Stimulated activated CD4-positive, alpha-beta T cell treated with anti-CD3 and anti-CD28 coated beads, Interleukin-2, amount 100 ng/mL, for 48 hours (primary cell): ENCODE data around the gene PPP1R9A.

Experiments used
- DNase-seq, 2 donors: peaks; one replicate each; pipeline ENCODE4 v3.0.0-alpha.2; 2020

The PPP1R9A gene

DNA sequence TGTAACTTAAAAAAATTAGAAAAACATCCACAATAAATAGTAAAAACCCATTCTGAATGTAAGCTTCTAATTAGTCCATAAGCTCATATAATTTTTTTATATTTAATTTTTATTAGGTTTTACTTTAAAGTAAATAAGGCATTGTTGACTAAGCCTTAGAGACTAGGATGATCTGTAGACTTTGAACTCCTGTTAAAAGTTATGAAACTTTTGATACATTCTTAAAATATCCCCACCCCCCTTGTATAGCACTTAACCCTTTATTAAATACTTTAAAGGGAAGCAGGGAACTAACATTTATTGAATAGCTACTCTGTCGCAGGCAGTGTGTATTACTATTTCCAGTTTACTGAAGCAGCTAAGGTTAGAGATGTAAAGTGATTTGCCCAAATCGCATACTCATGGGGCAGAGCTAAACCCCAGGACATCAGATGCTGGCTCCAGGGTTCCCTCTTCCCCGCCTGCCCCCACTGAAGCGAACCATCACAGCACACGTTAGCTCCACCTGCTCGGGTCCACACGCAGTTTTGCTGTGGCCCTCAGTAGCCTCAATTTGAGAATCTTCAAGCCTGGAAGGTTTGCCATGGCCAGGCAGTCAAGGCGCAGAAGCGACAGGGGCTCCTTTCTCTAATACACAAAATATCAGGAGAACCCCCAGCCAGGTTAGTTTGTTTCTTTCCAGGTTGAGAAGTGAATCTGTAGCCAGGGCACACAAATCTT lies 416.2 kb downstream of the PPP1R9A start:
- no peak for DNase-seq

DNA sequence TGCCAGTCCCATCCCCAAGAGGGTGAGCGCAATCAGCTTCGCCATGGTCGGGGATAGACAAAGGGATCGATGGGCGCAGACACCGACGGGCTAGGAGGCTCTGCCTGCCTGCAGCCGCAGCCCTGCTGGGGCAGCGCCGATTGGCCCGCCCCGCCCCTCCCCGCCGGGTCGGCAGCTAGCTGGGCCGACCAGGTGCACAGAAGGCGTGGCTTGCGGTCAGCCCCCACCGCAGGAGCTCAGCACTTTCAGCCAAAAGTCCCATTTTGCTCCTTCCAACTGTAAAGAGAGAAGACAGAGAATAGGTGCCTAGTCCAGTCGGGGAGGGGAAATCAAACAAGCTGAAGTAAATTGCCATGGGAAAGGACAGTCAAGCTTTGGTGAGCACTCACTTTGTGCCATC lies 417.0 kb downstream of the PPP1R9A start, which contains the start of gene PON1:
Gene PON1 (minus strand): TSS at position 102 of the 400 bp plus-strand sequence. CDS start 57 bp downstream, at position 45.
- no peak for DNase-seq

DNA sequence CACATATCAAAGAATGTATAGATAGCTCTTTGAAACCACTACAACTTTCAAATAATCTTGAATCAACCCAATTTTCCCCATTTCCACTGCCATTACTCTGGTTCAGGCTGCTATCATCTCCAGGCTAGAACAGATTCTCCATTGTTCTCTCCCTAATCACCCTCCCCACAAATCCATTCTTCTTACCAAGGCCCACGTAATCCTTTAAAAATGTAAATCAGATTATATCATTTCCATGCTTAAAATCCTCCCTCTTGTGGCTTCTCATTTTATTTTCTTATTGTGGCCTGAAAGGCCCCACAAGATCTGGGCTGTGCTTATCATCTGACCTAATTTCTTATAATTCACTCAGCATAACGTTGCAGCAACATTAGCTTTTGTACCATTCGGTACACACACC lies 420.0 kb downstream of the PPP1R9A start:
- no peak for DNase-seq

DNA sequence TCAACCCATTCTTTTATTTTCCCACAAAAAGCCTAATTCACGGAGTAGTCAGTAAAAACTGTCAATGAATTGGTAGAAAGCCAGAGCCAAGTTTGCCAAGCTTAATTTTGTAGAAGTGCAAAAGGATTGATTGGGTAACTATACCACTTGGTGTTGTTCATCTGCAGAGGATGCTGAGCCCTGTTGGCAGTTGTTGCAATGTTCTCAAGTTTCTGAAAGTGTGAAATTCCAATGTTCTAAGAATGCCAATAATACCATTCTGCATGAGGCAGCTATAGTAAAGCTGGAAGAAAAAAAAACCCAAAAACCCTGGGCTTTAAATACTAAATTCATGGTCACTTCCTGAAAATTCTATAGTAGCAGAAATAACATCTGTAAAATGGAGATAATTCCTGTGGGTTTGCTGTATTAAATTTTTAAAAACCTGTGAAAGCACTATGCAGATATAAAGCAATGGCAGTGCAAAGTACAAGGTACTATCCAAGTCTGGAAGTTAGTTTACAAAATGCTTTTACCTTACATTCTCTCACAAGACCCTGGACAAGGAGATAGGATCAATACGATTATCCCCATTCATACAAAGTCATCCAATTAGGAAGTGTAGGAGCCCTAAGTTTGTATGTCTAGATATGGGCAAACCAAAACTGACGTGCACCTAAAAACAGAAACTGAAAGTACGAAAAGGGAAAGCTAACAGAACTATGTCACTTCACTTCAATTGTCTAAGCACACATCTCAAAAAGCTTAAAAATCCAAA lies 423.0 kb downstream of the PPP1R9A start:
- DNase-seq, result no peak

DNA sequence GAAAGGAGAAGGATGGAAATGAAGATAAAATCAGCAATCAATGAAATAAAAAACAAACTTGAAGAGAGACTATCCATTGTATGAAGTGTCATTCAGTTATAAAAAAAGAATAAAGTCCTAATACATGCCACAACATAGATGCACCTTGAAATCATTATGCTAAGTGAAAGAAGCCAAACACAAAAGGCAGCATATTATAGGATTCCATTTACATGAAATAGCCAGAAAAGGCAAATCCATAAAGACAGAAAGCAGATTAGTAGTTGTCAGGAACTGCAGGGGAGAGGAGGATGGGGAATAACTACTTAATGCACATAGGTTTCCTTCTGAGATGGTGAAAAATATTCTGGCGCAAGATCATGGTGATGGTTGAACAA lies 423.6 kb downstream of the PPP1R9A start:
- no peak for DNase-seq

DNA sequence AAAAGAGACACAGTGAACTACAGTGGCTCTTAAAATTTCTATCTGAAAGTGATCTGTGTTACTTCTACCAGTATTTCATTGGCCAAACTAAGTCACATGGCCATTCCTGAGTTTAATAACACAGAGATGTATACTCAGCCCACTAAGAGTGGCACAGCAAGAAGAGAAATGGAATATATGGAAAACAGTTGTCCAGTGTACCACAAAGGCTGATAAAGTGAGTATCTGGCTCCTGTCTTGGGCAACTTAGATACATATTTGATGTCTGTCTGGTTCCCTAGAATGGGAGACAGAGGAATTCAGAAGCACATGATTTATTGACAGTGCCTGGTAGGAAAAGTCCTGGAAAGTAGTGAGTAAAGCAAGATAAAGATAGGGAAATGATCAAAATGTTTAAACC lies 427.1 kb downstream of the PPP1R9A start:
- DNase-seq, result no peak

DNA sequence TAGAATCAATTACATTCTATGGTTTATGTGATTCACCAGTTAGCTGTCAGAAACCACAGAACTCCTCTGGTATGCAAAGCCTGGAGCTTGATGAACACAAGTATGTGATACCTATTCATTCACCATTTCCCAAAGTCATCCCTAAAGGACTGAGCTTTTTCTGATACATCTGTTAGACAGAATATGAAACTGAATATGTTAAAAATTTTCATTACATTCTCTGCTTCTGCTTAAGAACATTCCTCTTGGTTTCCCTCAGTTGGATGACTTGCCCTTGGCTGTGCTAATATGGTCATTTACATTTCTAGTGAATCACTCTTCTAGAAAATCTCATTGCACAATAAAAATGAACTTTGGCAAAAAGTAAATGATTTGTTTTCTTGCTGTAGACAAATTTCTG lies 427.7 kb downstream of the PPP1R9A start:
- no peak for DNase-seq

DNA sequence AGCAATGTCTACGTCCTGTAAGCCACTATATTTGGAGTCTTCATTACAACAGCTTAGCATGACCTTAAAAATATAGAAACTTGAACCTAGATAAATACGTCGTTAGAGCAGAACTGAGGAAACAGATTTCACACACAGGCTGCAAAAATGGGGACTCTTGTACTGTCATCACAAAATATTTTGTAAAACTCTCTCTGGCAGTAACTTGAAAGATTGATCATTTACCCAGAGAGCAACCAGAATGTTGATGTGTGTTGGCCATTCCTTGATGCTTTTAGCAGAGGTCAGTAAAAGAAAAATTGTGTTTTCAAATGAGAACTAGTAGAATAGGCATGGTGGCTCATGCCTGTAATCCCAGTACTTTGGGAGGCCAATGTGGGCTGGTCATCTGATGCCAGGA lies 431.4 kb downstream of the PPP1R9A start:
- DNase-seq, result no peak

DNA sequence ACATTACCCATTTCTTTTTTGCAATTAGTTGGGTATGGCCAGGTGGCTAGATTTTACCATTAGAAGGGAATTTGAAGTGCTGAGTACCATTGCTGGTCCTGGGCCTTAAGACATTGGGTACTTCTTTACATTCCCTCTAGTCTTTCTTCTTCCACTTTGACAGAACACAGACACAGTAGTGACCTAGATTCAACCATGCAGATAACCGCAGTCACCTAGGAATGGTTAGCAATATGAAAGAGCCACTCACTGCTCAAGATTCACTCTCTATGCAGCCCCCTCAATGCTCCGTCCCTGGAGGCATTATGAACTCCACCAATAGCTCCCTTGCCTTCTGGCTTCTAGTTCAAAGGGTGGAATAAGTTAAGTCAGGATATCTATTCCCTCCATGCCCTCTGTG lies 433.1 kb downstream of the PPP1R9A start:
- no peak for DNase-seq

DNA sequence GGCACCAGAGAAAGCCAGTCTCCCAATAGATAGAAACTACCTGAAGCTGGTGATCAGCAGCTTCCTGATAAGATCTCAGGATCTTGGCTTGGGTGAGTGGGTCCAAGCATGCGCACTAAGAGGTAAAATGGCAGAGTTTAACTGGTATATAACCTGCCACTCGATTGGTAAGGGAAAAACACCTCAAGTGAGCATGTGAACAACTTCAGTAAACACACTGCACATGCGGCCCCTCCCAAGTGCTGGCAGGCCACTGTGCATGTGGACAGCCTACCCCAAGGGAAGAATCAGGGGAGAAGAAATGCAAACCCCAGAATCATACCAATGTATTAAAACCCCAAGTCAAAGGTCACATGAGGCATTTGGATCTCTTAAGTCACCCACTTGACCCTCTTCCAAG lies 434.6 kb downstream of the PPP1R9A start:
- DNase-seq, result no peak

DNA sequence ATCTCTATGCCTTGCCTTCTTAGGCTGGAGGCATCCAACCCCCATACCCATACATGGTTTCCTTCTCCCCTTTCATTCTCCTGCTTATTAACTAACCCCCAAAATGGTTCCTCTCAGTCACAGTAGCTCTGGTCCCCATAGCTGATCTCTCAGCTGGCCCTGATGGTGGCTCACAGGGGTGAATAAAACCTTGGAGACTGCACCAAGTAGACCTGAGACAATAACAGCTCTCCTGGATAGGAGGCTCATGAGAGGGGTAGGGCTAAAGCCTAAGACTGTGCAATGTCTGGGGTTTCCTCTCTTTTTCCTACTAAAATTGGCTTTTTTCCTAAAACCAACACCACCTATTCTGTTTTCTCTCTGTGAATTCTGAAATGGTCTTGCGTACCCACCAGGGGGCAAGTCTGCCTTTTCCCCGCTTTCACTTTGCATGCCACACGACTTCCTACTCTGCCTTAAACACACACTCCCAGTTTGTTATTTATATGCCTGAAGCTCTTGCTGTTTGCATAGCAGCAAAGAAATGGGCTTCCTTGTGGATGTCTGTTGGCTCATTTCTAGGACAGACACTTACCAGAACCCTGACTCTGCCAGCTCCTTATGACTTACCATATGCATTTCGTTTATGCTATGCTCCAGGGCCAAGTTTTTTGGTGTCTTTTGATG lies 435.4 kb downstream of the PPP1R9A start:
- DNase-seq, result no peak
